Stimulated activated CD8-positive, alpha-beta memory T cell treated with anti-CD3 and anti-CD28 coated beads, Interleukin-12 subunit alpha, Interleukin-12 subunit beta, amount 100 ng/mL, for 4 hours (primary cell): ENCODE results near the gene SH3BP5.
"Not testable (repeated sequence)": the region's sequence is repeated elsewhere in the genome, so short reads cannot be mapped to it uniquely, and the experiment has no call there.

Experiments used
- DNase-seq: peaks from one replicate; pipeline ENCODE4 v3.0.0-alpha.2; 2020; ENCODE audit warnings: low read depth

The SH3BP5 gene

GRCh38 chr3:15332405-15333098, at the start of gene SH3BP5:
Gene SH3BP5, minus strand, starts transcription at chr3:15332586. Its CDS starts 178 bp downstream, at chr3:15332408.
- peak; percentile 60 for DNase-seq

DNA sequence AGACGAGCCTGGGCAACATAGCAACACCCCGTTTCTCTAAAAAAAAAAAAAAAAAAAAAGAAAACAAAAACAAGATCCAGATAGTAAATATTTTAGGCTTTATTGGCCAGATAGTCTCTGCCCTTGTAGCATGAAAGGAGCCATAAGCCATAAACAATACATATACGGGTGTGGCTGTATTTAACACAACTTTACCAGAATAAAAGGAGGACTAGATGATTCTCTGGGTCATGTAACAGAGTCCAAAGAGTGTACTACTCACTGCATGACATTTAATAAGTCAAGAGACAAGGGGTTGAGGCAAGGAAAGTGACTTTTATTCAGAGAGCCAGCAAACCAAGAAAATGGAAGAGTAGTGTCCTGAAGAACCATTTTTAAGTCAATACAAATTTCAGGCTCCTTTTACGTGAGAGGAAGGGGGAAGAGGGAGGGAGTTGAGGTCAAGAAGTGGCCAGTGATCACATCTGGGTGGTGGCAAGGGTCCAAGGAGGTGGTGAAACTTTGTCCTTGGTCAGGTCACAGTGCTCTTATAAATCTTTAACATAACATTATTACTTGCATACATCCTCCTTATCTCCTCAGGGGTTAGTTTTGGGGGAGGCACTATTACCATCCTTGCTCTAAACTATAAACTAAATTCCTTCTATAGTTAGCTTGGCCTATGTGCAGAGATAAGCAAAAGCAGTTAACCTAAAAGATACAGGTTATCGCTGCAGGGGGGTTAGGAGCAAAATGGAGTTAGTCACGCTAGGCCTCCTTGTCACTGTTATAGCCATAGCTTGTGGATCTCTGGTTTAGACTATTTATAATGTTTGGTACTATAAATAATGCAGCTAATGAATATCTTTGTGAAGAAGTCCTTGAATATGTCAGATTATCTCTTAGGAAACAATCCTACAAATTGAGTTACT, 48.8 kb upstream of the SH3BP5 start:
- no peak for DNase-seq

DNA sequence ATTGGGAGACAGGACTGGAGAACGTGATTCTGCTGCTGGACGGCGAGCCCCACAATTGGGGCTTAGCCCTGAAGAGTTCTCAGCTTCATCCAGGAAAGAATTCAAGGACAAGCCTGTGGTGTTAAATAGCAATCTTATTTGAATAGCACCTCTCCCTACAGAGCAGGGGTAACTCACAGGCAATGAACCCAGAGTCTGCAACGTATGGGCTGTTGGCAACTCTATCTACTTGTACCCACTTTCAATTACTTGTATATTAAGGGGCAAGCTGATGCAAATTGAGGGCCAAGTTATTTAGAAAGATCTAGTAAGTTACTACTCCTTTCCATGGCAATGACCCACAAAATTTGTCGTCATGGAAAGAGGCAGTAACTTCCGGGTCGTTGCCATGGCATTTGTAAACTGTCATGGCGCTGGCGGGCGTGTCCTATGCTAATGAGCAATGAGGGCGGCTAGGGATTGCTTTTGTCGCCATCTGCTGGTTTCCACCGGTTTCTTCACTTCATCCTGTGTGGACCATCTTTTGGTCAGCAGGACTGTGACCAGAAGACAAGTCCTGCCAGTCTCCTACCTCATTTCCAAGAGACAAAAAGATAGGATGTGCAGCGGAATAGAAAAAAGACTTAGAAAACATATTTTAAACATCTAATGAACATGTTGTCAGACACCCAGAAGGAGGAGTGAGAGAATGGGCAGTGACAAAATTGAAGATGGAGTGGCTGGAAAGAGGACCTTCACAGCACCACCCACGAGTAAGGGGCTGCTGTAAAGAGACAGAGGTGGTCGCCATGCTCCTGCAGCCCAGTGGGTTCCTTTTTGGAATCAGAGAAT, 45.8 kb upstream of the SH3BP5 start:
- DNase-seq = peak; percentile 85

GRCh38 chr3:15375461-15376000, 43.1 kb upstream of the SH3BP5 start:
- no peak for DNase-seq

GRCh38 chr3:15372918-15373317, 40.5 kb upstream of the SH3BP5 start:
- no peak for DNase-seq

DNA sequence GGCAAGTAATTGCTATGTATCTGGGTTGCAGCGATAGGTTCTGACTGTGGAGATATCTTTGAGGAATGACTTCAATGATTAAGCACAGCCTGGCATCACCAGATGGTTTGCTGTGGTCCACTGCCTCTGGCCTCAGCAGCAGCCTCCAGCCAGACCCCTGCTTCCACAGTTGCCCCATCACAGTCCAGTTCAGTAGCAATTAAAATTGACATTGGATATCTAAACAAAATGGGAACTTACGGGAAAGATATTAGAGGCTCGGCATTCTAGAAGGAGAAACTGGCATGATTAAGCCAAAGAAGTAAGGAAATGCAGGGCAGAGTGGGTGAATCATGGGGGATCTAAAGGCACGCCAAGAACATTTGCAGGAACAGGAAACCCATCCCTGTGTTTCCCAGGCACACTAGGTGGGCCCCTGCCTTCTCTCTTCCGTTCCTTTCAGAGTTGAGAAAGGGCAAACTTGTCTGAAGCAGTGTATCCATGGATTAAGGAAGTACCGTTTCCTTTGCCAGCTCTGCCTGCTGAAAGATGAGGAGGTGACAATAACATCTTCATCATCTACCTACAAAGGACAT, 36.3 kb upstream of the SH3BP5 start:
- no peak for DNase-seq

DNA sequence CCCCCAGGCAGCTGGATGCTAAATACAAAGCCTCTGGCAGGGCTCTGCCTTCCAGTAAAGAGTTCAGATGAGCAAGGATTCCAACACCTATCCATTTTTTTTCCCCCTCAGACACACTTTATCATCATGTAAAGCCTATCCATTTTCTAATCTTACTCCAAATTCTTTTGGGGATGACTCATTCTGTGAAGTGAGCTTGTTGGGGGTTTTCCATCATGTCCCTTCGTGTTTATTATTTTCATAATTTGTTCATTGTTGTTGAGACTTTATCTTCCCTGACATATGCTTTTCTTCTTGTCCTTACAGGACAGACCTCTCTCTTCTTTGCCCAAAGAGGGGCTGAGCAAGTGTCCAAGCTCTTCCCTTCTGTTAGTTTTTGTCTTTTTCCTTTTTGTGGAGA, 34.7 kb upstream of the SH3BP5 start:
- DNase-seq = no peak

DNA sequence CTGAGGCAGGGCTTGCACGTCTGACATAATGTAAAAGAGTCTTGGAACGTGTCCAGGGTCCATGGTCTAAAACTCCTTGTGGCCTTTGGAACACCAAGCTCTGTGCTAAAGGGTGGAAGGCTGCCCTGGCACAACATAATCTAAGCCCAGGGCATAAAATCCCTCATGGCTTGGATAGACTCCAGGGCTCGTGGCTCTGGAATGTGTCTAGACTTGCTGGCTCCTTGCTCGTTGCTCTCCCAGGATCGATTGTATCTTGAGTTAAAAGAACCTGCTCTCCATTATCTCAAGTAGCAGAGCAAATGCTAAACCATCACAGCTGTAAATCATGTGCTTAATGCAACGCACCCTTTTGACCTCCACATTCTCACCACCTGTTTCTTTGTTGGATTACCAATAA, 31.7 kb upstream of the SH3BP5 start:
- DNase-seq = not testable (repeated sequence)

DNA sequence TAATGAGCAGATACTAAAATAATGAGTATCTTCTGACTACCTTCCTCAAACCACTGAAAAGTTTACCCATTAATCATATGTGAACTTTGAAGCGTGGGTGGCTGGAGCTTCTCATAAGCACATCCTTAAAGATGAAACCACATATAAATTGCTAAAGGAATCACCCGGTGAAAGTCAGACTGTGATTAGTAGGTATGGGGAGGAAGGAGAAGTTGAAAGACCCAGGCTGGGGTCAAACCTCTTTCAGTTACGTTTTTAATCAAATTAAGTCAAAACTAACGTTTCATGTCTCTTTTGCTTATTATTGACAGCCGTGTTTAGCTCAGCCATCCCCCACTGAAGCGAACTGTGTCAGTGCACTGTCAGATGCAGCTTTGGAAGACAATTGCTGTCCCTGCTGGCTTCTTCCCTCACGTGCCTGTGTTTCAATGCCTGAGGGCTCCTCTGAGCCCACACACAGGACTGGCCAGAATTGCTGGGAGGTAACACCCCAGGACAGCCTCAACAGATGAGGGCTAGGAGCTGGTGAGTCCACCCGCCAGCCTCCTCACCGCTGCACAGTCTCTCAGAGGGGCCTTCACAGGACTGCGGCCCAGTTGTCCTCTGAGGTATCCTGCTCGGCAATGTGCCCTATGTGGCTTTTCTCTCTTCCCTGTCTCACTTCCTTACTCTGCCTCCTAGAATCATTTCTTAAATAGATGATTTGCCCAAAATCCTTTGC, 29.3 kb upstream of the SH3BP5 start:
- DNase-seq = no peak

GRCh38 chr3:15360788-15361493, 28.6 kb upstream of the SH3BP5 start:
- DNase-seq = no peak

- no peak for DNase-seq
Measured at GRCh38 chr3:15359677-15360397, 27.5 kb upstream of the SH3BP5 start.

DNA sequence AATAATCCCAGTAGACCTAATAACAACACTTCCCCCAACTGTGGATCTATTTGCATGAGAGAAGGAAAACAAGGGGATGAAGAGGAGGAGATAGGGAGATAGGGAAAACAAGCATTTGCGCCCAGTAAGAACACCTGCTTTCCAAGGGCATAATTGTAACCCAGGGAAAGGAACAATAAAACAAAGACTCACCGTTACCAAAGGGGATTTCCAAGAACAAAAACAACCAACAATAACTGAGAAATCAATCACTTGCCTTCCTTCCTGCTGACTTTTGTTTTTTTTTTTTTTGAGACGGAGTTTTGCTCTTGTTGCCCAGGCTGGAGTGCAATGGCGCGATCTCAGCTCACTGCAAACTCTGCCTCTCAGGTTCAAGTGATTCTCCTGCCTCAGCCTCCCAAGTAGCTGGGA, 24.3 kb upstream of the SH3BP5 start:
- DNase-seq = not testable (repeated sequence)

- DNase-seq = no peak
Measured at GRCh38 chr3:15356176-15356575, 23.8 kb upstream of the SH3BP5 start.

- DNase-seq = no peak
Measured at GRCh38 chr3:15355086-15355485, 22.7 kb upstream of the SH3BP5 start.

DNA sequence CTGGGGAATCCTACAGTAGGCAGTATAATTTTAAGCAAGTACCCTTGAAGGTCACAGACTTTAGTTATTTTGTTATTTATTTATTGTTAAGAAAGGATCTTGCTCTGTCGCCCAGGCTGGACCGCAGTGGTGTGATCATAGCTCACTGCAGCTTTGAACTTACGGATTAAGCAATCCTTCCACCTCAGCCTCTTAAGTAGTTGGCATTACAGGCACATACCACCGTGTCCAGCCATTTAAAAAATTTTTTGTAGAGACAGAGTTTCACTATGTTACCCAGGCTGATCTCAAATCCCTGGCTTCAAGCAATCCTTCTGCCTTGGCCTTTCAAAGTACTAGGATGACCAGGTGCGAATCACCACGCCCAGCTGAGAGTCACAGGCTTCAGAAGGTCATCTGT, 22.1 kb upstream of the SH3BP5 start:
- DNase-seq = no peak

GRCh38 chr3:15350141-15350540, 17.8 kb upstream of the SH3BP5 start:
- no peak for DNase-seq

DNA sequence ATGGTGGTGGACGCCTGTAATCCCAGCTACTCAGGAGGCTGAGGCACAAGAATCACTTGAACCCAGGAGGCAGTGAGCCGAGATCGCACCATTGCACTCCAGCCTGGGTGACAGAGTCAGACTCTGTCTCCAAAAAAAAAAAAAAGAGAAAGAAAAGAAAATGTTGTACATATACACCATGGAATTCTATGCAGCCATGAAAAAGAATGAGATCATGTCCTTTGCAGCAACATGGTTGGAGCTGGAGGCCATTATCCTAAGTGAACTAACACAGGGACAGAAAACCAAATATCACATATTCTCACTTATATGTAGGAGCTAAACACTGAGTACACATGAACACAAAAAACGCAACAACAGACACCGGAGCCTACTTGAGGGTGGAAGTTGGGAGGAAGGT, 17.1 kb upstream of the SH3BP5 start:
- not testable (repeated sequence) for DNase-seq

DNA sequence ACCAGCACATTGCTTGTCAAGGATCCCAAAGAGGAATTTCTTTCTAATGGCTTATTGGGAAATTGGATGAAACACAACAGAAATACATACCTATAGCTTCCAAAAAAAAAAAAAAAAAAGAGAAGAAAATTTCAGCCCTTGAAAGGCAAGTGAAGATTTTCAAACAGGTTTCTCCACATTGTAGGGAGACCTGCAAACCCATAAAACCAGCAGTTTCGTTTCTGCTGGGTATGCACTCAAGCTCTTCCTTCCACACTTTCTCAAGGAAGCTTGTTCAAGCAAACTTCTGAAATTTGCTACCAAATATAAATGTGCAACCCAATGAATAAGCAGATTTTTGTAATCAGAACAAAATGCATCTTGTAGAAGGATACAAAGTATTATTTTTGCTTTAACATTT, 15.9 kb upstream of the SH3BP5 start:
- DNase-seq = no peak

DNA sequence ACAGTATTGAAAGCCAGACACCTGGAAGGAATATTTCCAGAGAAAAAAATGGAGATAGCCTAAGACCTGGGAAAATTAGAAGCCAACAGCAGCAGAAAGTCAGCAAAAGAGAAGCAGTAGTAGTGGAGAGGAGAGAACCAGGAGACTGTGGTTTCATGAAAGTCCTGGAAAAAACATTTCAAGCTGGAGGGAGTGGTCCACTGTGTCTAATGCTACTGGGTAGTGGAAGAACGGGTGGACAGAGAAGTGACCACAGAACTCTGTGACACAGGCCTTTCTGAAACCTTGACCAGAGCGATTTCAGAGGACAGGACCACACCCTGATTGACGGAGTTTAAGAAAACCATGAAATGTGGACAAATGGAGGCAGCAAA, 15.3 kb upstream of the SH3BP5 start:
- no peak for DNase-seq
